Measurements from ENCODE around the gene RETREG1. TPM values are rescaled to one million over a fixed set of nuclear protein-coding genes. Genes with fewer than 3 reads are reported as not detected.
A peak's percentile ranks its signal among the peaks of the same experiment; 100 is the strongest.

The RETREG1 gene
- total RNA-seq, 1 experiment from 2014 or later, result 25.4 TPM

DNA sequence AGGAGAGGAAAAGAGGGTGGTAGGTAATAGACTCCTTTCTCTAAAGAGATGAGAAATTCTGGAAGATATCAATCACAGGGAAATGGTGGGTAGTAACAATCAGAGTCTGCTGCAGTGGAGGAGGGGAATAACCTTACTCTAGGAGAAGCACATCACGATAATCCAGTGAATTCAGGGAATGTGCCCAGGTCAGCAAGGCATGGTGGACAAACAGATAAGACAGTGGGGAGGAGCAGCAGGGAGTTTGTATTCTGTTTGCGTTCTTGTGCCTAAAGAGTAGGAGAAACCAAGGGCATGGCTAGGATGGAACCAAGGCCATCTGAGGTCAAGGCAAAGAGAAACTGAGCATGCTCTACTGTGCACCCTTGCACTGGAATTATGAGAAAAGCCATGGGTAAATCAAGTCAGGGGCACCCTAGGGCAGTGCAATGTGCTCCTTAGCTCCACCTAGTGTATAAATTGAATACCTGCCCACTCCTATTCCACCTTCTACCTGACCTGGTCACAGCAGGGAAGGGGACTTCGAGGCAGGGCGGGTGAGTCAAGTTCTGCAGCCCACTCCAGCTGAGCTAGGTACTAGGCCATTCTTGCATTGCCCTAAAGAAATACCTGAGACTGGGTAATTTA lies 31.6 kb downstream of the RETREG1 start:
- DNase-seq (ENCODE audit: low spot score), result no peak

DNA sequence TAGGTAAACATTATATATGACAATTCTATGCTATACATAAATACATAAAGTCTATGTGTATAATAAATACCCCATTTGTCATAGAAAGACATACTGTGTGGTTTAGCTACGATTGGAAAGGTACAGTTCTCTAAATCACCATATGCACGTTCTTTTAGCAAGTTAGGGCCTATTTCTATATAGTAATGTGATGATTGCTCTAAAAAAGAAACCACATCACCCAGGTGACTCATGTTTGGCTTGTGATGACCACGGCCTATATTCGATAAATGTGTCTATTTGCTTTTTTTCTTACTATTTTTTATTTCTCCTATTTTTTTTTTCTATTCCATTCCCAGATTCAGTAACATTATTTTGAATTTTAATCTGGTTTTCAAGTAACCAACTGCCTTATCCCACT lies 34.7 kb downstream of the RETREG1 start:
- no peak for DNase-seq (ENCODE audit: low spot score)

DNA sequence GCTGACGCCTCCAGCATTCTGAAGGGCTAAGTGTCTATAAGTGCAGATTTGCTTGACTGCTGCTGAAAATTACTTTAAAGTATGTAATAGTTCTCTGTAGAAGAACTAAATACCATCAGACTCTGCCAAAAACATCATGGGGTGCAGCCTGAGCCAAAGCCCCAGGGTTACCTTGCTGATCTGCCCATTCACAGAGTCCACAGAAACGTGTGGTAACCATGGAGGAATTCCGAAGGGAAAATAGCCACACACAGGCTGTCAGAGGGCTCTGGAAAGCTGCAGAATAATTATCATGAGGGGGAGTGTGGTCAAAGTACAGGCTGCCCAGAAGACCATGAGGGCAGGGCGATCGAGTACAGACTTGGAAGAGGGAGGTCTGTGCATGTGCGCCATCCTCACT lies 36.4 kb downstream of the RETREG1 start:
- no peak for DNase-seq (ENCODE audit: low spot score)

DNA sequence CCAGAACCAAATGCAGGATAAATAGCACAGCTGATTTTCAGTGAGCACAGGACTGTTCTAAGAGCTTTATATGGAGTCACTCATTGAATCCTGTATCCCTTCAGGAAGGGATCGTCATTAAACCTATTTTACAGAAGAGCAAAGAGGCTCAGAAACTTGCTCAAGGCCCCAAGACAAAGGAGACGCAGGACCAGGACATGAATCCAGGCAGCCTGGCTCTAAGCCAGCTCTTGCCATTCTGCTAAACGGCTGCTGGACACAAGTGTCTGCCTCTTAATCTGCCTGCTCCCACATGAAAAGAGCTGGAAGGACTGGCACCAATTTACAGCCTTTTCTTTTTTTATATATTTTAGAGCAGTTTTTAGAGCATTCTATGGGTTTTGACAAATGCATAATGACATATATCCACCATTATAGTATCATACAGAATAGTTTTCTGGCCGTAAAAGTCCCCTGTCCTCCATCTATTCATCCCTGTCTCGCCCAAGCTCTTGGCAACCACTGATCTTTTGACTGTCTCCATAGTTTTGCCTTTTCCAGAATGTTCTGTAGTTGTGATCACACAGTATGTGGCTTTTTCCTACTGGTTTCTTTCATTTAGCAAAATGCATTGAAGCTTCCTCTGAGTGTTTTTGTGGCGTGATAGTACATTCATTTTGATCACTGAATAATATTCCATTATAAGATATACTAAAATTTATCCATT lies 37.5 kb downstream of the RETREG1 start:
- no peak for DNase-seq (ENCODE audit: low spot score)

- no peak for DNase-seq (ENCODE audit: low spot score)
Measured at GRCh38 chr5:16578474-16578883, 38.3 kb downstream of the RETREG1 start.

- peak; percentile 33 for DNase-seq (ENCODE audit: low spot score)
Measured at GRCh38 chr5:16577677-16578076, 39.1 kb downstream of the RETREG1 start.

GRCh38 chr5:16574789-16575721 lies 41.7 kb downstream of the RETREG1 start:
- peak; percentile 81 for DNase-seq (ENCODE audit: low spot score)

DNA sequence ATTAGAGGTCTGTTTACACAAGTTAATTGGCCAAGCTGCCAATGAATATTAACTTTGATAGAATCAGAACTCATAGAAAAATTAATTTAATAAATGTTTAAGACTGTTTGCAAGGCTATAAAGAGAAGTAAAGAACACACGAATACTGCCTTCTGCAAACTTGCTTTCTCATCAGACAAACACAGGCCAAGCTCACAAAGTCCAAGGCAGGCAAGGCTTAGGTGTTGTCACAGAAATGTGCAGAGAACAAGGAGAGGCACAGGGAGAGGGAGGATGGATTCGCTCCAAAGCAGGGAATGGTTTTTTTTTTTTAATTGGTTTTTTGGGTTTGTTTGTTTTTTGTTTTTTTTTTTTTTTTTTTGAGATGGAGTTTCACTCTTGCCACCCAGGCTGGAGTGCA lies 43.4 kb downstream of the RETREG1 start:
- DNase-seq (ENCODE audit: low spot score), result no peak

GRCh38 chr5:16572289-16573015 lies 44.3 kb downstream of the RETREG1 start:
- DNase-seq (ENCODE audit: low spot score), result no peak

DNA sequence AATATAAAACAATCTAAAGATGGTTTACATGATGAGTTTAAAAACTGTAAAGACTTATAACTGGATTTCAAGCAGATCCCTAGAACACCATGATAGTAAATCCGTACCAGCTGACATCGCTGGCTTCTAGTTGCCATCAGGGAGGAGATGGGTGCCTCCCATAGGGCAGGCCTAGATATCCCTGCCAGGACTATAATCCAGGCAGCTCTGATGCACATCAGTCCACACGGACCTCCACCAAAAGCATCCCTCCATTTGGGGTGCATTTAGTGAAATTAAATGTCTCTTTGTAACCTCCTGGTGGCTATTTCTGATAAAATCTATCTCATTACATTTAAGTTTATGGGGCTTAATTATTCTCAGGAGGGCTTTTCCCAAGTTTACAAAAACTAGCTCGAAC lies 45.8 kb downstream of the RETREG1 start:
- DNase-seq (ENCODE audit: low spot score), result no peak

DNA sequence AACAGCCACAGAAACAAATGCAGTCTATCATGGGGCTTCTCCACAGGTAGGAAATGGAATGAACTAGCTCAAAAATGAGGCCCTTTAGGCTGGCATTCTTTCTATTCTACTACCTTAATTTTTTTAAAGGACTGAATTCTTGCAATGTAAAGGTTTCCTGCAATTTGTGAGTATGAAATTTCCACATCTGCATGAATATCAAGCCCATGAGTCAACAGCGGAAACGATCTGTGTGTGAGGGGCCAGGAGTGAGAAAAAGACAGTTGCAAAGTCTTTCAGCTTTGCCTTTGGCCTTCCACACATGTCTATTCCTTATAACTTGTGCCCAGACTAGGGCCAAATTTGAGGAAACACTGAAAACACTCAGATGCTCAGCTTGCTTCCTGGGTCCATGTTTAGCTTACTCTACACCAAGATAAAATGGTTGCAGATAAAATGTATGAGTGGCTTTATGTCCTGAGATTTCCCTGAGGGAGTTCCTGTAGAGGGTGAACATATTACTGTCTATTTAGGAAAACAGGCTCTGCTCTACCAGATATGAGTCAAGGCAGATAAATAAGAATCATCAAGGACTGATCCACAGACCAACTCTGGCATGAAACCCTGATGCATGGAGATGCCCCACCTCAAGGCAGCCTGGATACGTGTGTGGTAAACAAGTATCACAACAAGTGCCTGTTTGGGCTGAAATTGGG lies 46.5 kb downstream of the RETREG1 start:
- DNase-seq (ENCODE audit: low spot score), result no peak

DNA sequence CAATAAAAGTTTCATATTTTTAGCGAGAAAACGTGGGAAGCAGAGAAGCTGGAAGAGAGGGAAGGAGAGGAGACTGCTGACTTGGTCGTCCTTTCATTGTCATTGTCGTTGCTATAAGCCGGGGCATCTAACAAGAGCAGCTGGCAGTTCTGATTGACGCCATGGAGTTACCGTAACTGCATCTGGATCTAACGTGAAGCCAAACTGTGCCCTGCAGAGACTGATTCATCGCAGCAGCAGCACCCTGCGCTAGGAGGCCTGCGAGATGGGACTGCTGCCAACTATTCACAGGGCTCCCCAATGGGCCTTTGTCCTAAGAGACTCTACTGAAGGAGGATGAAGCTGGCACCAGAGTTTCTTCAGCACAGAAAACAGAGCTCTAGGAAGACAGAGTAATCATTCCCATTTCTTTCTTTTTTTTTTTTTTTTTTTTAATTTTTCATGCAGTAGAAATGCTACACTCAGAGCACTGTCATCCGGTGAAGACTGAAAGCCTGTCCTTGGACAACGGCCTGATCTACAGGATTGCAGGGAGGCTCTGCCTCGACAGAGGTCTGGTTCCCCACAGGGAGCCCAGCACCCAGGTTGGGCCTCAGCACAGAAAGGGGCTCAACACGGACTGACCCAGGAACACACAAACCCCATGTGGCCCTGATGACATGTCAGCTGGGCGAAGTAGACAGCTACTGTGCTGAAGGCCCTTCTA lies 47.8 kb downstream of the RETREG1 start:
- DNase-seq (ENCODE audit: low spot score), result peak; percentile 75

DNA sequence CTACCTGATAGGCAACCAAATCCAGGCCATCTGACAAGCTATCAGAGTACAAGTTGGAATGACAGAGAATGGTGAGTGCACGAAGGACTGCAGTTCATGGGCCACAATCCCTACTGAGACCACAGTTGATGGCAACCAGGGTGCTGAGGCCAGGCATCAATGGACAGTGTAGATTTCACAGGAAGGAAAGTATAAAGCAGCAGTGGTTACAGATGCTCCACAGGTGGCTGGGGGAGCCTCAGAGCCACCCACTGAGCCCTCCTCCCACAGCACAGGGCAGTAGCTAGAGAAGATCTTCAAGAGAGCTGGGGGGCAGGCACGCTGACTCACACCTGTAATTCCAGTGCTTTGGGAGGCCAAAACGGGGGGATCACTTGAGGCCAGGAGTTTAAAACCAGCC lies 49.4 kb downstream of the RETREG1 start:
- no peak for DNase-seq (ENCODE audit: low spot score)

GRCh38 chr5:16565118-16565517 lies 51.7 kb downstream of the RETREG1 start:
- DNase-seq (ENCODE audit: low spot score), result no peak

- no peak for DNase-seq (ENCODE audit: low spot score)
Measured at GRCh38 chr5:16564248-16564867, 52.4 kb downstream of the RETREG1 start.

GRCh38 chr5:16563686-16564085 lies 53.1 kb downstream of the RETREG1 start:
- DNase-seq (ENCODE audit: low spot score), result no peak

DNA sequence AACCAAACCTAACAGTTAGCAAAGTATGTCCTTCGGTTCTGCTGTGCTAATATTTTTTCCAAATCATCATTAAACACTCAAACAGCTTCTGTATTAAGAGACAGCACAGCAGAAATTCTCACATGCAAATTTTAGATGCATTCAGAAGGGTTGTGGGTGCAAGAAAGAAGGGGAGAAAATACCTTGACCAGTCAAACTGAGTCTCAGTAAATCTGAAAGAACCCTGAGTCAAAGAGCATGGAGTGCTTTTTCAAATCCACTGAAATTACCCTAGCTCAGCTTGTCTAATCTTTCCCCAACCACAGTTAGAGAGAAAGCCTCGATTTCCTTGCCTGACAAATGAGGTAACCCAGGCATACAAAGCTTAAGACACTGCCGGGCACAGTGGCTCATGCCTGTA lies 55.1 kb downstream of the RETREG1 start:
- DNase-seq (ENCODE audit: low spot score), result no peak

DNA sequence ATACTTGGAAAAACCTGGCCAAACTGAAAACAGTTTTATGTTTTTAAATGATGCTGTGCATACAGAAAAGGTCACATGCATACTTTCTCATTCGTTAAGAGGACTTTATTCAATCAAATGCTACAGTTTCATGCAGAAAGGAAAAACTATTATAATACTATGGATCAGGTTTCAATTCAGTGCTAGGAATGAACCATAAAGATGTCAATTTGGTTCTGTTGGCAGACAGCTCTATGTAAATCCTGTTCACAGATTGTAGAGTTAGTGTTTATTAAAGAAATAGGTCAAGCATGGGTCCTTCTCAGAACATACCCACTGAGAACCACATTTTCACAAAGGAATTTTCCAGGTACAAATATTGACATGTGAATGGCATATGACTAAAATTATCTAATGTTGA lies 57.1 kb downstream of the RETREG1 start:
- DNase-seq (ENCODE audit: low spot score), result no peak

- no peak for DNase-seq (ENCODE audit: low spot score)
Measured at GRCh38 chr5:16558984-16559629, 57.7 kb downstream of the RETREG1 start.

DNA sequence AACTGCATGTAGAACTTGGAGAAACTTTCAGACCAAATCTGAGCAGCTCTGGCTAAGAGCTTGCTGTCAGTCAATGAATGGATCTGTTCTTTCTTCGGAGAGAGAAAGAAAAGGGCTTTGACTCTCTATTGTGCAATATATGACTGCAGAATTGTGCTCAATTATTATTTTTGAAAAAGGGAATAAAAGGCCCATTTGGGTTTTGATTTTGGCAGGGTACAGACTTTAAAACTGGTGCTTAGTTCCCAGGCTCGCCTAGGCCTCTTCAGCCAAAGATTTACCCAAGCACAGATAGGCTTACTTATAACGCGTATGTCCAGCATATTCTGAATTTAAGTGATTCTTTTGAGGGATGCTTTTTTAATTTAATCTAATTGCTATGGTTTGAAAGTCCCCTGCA lies 59.3 kb downstream of the RETREG1 start:
- no peak for DNase-seq (ENCODE audit: low spot score)

Measured in A172 (cell line).